ENCODE results near the gene ARL15. TPM values are rescaled to one million over a fixed set of nuclear protein-coding genes. Genes with fewer than 3 reads are reported as not detected.

The ARL15 gene
- total RNA-seq, 2 experiments from 2014 or later, result 5.7 to 6.3 TPM

DNA sequence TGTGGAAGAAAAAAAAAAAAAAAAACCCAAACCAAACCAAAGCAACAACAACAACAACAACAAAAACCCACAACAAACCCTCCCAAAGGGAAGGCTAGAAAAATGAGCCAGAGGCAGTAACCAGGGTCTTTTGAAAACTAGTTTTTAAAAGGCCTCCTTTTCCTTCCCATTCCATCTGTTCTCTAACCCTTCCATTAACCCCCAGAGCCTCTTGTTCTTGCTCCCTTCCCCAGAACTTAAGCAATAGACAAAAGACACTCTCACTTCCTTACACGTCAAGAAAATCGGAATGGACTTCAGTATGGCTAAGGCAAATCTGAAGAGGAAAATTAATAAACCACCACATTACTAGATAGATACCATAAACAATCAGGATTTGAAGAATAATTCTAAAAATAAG is 292.8 kb downstream of the ARL15 start:
- Mint-ChIP-seq H3K27me3 (no peaks in the 10 kb centered on the region), H3K27ac (no peak overlapping the region)
- TF ChIP-seq, protein P1, sequence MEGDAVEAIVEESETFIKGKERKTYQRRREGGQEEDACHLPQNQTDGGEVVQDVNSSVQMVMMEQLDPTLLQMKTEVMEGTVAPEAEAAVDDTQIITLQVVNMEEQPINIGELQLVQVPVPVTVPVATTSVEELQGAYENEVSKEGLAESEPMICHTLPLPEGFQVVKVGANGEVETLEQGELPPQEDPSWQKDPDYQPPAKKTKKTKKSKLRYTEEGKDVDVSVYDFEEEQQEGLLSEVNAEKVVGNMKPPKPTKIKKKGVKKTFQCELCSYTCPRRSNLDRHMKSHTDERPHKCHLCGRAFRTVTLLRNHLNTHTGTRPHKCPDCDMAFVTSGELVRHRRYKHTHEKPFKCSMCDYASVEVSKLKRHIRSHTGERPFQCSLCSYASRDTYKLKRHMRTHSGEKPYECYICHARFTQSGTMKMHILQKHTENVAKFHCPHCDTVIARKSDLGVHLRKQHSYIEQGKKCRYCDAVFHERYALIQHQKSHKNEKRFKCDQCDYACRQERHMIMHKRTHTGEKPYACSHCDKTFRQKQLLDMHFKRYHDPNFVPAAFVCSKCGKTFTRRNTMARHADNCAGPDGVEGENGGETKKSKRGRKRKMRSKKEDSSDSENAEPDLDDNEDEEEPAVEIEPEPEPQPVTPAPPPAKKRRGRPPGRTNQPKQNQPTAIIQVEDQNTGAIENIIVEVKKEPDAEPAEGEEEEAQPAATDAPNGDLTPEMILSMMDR (IDR thresholded peaks at IDR 0.05), result no peak

DNA sequence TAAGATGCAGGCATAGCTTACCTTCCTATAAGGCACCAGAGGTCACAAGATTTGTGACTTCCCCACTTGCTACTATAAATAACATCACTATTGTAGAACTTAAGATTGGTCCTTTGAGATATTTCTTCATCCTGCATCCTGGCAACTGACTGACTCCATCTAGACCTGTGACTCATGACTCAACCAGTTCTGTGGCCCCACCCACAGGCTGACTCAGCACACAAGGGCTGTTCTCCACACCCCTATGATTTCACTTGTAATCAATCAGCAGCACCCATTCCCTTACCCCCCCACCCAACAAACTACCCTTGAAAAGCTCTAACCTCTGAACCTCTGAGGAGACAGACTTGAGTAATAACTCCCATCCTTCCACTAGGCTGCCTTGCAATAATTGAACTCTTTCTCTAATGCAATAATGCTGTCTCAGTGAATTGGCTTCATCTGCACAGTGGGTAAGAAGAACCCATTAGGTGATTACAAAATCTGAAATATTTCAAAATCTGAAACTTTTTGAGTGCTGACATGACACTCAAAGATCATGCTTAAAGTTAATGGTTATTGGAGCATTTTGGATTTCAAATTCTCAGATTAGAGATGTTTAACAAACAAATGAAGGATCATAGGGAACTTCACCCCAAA is 296.7 kb downstream of the ARL15 start:
- intact Hi-C loops (cut with micrococcal nuclease), result no loop called here
- Mint-ChIP-seq H3K27me3 (no peaks in the 10 kb centered on the region), H3K9me3 (peaks cover 13% of the 10 kb centered on the region), H3K36me3 (ENCODE audit: low read depth) (peaks cover 16% of the 10 kb centered on the region), H3K4me1 (ENCODE audit: low read depth) (peaks cover 8% of the 10 kb centered on the region), H3K4me3 (no peak overlapping the region), H3K27ac (peak overlapping the region; percentile 13)
- TF ChIP-seq, protein P1 (IDR thresholded peaks at IDR 0.05), result no peak
- ChIA-PET POLR2A (interaction anchor here (0.8 kb wide), 1 partner anchor 18 kb away, joined by 4 read pairs; no protein-coding TSS in a partner anchor), CTCF (no interaction called here)
- DNase-seq, result peak; percentile 73
- ATAC-seq, result peak; percentile 96

More for the DNA sequence above, 292.8 kb downstream of the ARL15 start:
- CTCF ChIA-PET, result no interaction called here
- DNase-seq, result no peak
- Mint-ChIP-seq H3K4me3 (no peak overlapping the region), H3K9me3 (peaks cover 9% of the 10 kb centered on the region), H3K4me1 (ENCODE audit: low read depth) (peaks cover 25% of the 10 kb centered on the region), H3K36me3 (ENCODE audit: low read depth) (peaks cover 16% of the 10 kb centered on the region)
- intact Hi-C loops (cut with micrococcal nuclease), result no loop called here
- POLR2A ChIA-PET, result interaction anchor here (0.6 kb wide), 1 partner anchor 315 kb away, joined by 3 read pairs; no protein-coding TSS in a partner anchor
- ATAC-seq, result no peak

DNA sequence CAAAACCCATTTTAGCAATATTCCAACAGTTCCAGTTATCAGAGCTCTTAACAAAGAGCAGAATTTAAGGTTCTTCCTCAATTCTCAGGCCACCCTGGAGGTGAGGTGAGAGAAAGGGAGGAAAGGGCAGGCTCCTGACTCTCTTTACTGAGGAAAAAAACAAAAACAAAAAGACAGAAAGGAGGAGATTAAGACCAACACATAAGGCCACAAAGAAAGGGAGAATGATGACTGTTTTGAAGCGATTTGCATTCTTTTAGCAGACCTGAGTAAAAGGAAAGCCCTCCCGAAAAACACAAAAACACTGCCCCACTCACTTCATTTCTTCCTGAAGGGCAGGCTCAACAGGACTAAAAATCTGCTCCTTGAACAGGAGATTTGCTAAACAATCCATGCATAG is 300.5 kb downstream of the ARL15 start:
- intact Hi-C loops (cut with micrococcal nuclease), result no loop called here
- ChIA-PET CTCF (interaction anchor here (1.6 kb wide), 1 partner anchor 43 kb away, joined by 3 read pairs; no protein-coding TSS in a partner anchor), POLR2A (no interaction called here)
- peaks cover 11% of the 10 kb centered on the region for H3K4me1 Mint-ChIP-seq (ENCODE audit: low read depth)
- DNase-seq (no peak), ATAC-seq (no peak)
- TF ChIP-seq, protein P1 (IDR thresholded peaks at IDR 0.05), result no peak
- peaks cover 11% of the 10 kb centered on the region for H3K36me3 Mint-ChIP-seq (ENCODE audit: low read depth)
- no peak overlapping the region for H3K27ac Mint-ChIP-seq
- H3K27me3 Mint-ChIP-seq, result no peaks in the 10 kb centered on the region
- no peak overlapping the region for H3K4me3 Mint-ChIP-seq
- peaks cover 13% of the 10 kb centered on the region for H3K9me3 Mint-ChIP-seq

DNA sequence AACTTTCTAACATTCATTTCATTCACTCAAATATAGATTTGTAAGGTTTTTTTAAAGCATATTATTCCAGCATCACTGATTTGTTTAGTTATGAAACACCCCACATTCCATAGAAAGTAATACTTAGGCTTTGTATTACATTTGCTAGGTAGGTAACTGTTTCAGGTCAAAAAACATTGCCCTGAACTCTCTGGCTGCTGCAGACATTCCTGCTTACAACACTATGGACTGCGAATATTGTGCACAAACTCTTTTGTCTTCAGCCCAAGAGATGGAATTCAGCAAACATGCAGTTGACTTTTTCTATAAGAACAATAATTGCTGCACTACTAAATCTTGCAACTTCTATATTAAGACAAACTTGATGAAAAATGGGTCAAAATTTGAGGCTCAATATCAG is 301.0 kb downstream of the ARL15 start:
- intact Hi-C loops (cut with micrococcal nuclease), result no loop called here
- ChIA-PET CTCF (interaction anchor here (1.6 kb wide), 1 partner anchor 43 kb away, joined by 3 read pairs; no protein-coding TSS in a partner anchor), POLR2A (no interaction called here)
- no peak for ATAC-seq
- Mint-ChIP-seq H3K4me3 (no peak overlapping the region), H3K27ac (no peak overlapping the region), H3K36me3 (ENCODE audit: low read depth) (peaks cover 7% of the 10 kb centered on the region), H3K9me3 (peaks cover 12% of the 10 kb centered on the region), H3K4me1 (ENCODE audit: low read depth) (peaks cover 11% of the 10 kb centered on the region), H3K27me3 (no peaks in the 10 kb centered on the region)
- DNase-seq, result no peak
- TF ChIP-seq, protein P1 (IDR thresholded peaks at IDR 0.05), result no peak

All from activated CD8-positive, alpha-beta T cell treated with anti-CD3 and anti-CD28 coated beads for 36 hours (primary cell).